HG03571 (cell line): ENCODE data around the gene ACTN2.

Experiments used
- ATAC-seq: cut with Tn5 transposase; IDR thresholded peaks from one replicate; pipeline ENCODE4 v1.9.1; 2021; ENCODE audit not compliant: unreplicated experiment

The ACTN2 gene

GRCh38 chr1:236689713-236690569 is 3.6 kb downstream of the ACTN2 start:
- ATAC-seq, result no peak

DNA sequence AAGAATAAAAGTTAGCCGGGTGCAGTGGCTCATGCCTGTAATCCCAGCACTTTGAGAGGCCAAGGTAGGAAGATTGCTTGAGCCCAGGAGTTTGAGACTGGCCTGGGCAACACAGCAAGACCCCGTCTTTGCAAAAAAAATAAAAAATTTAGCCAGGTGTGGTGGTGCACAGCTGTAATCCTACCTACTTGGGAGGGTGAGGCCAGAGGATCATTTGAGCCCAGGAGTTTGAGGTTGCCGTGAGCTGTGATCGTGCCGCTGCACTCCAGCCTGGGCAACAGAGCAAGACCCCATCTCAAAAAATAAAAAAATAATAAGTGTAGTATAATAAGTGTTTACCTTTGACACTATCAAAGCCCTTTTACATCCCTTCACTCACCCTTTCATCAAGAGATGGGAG is 5.0 kb downstream of the ACTN2 start:
- no peak for ATAC-seq

DNA sequence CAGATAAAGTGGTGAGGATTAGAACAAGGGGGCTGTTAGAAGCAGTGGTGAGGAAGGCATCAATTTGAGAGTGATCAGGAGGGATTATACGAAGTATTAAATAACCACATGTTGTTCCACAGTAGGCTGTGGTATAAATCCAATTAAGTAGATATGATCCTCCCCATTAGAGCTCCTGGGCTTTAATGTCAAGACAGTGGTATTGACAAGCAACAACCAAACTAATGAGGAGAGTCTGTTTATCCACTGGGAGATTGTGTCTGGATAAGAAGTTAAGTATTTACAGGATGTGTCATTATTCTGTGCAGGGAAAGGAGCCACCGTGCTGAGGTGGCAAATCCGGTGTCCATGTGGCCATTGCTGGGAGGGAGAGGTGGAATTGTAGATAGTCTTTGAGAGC is 5.8 kb downstream of the ACTN2 start:
- no peak for ATAC-seq

- no peak for ATAC-seq
These were observed 6.4 kb downstream of the ACTN2 start for GRCh38 chr1:236692742-236693141.

GRCh38 chr1:236699366-236699765 is 13.1 kb downstream of the ACTN2 start:
- ATAC-seq, result no peak

- no peak for ATAC-seq
These were observed 14.6 kb downstream of the ACTN2 start for GRCh38 chr1:236700903-236701302.

- ATAC-seq, result no peak
These were observed 15.5 kb downstream of the ACTN2 start for GRCh38 chr1:236701782-236702181.

GRCh38 chr1:236702791-236703394 is 16.6 kb downstream of the ACTN2 start:
- ATAC-seq, result no peak

DNA sequence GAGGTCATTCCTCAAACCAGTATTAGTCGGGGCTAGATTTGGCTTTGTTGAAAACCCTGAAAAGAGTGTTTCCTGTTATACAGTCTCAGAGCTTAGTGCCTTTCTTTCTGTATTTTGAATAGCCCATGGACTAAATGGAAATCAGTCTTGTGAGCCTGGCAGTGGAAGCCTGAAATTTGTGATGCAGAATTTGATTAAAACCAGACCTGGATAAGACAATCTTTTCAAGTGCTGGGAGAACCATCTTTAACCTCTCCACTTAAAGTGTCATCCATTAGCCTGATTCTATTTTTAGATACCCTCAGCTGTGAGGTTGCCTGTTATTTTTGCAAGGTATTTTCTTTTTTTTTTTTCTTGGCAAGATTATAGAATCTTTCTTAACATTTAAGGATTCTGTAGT is 19.5 kb downstream of the ACTN2 start:
- ATAC-seq, result no peak

GRCh38 chr1:236706183-236706582 is 19.9 kb downstream of the ACTN2 start:
- no peak for ATAC-seq

- ATAC-seq, result no peak
These were observed 24.1 kb downstream of the ACTN2 start for GRCh38 chr1:236710328-236710892.

DNA sequence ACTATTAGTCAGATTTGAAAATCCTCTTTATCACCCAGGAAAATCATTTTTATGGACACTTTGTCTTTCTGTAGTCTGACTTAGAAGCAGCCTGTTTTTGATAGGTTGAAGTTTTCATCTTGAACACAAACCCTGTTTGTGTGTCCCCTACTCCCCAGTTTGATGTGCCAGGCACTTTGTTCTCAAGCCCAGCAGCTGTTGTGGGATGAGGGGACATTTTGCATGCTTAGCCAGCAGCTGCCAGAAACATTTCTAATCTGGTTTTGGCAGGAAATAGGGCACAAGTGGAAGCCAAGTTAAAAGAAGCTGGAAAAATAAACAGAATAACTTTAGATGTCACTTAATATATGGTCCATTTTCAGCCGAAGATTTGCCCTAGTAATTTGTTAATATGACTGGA is 29.9 kb downstream of the ACTN2 start:
- no peak for ATAC-seq

GRCh38 chr1:236717811-236718210 is 31.5 kb downstream of the ACTN2 start:
- ATAC-seq, result no peak

- ATAC-seq, result no peak
These were observed 32.0 kb downstream of the ACTN2 start for GRCh38 chr1:236718328-236718727.

DNA sequence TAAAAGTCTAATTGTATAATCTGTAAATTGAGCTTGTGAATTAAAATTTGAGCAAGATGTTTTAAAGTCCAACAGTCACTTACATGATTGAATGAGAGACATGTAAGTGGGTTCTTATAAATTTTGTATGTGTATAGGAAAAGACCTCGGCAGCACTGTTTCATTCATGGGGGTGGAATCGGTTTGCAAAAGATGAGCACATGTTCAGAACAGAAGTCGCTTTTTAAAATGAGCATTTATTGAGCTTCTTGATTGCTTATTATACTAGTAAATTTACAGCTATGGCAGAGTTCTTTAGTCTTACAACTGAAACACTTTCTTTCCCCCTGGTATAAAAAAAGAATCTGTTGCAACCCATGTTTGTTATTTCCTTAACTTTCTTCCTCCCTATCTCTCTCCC is 33.9 kb downstream of the ACTN2 start:
- no peak for ATAC-seq

- ATAC-seq, result no peak
These were observed 34.3 kb downstream of the ACTN2 start for GRCh38 chr1:236720611-236721010.

- no peak for ATAC-seq
These were observed 37.8 kb downstream of the ACTN2 start for GRCh38 chr1:236724049-236724448.

- no peak for ATAC-seq
These were observed 38.2 kb downstream of the ACTN2 start for GRCh38 chr1:236724506-236724905.

DNA sequence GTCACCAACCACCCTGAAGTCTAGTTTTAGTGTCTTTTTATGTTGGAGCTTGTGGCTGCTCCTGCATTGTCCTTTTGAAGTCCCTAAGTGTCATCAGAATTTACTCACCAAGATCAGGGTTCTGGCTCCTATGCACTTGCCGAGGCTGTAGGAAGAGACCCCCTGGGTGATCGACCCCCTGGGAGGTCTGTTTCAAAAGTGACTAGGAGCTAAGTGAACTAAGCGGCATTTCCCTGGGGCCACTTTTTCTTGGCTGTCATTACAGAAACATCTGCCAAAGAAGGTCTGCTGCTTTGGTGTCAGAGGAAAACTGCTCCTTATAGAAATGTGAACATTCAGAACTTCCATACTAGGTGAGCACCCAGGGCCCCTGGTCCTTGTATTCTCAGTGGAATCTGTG is 39.4 kb downstream of the ACTN2 start:
- ATAC-seq, result no peak

- ATAC-seq, result no peak
These were observed 41.2 kb downstream of the ACTN2 start for GRCh38 chr1:236727521-236727920.

- ATAC-seq, result no peak
These were observed 42.5 kb downstream of the ACTN2 start for GRCh38 chr1:236728752-236729151.

- no peak for ATAC-seq
These were observed 47.4 kb downstream of the ACTN2 start for GRCh38 chr1:236733653-236734052.
